HG03025 (cell line): ENCODE measurements around the gene MPZL1.

Experiments used
- ATAC-seq: cut with Tn5 transposase; IDR thresholded peaks from one replicate; pipeline ENCODE4 v1.9.1; 2021; ENCODE audit warnings: mild to moderate bottlenecking, moderate library complexity; ENCODE audit not compliant: unreplicated experiment, low FRiP score

Gene MPZL1

GRCh38 chr1:167833904-167834303, 112.1 kb downstream of the MPZL1 start:
- ATAC-seq, result no peak

DNA sequence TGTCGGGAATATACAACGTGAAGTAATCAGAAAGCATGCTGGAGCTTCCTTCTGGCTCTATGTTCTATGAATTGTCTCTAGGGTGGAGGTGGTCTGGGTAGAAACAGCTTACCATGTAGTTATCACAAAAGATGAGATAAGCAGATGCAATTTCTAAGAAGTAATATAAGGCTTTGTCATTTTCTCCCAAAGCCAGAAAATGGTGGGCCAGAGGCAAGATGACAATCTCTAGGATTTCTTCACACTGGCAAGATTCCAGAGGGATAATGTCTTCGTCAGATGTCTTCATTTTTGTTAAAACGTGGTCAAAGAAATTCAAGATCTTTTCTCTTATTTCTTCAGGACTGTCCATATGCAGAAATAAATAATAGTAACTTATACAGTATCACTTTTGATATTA, 114.4 kb downstream of the MPZL1 start:
- no peak for ATAC-seq

GRCh38 chr1:167837326-167837725, 115.5 kb downstream of the MPZL1 start:
- no peak for ATAC-seq

DNA sequence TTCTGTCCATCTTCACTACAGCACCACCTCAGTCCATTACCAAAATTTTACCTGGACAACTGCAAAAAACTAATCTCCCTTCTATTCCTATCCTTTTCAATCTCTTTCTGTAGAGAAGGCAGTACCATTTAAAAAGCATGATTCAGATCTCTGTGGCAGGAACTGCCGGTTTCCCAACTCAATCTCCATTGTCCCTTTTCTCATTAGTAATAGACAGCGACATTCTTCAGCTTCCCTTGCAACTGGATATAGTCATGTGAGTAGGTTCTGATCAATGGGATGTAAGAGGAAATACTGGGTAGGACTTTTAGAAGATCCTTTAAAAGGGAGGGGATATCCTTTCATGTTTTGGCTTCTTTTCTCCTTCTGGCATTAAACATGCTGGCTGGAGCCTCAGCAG, 117.2 kb downstream of the MPZL1 start:
- no peak for ATAC-seq
